Prostate gland (tissue), 2 donors: ENCODE data around the gene SNX13. TPM values are rescaled to one million over a fixed set of nuclear protein-coding genes. Genes with fewer than 3 reads are reported as not detected.

Experiments
- DNase-seq: peaks from one replicate; pipeline ENCODE4 v3.0.0-alpha.2; 2019; ENCODE audit warnings: low spot score
- H3K27ac ChIP-seq, 2 donors: fragments of 200-600 bp; sonication (generic); 2 replicates each; pipeline ENCODE4 v1.5.1; 2017 to 2019
- H3K27me3 ChIP-seq: fragments of 200-600 bp; sonication (generic); replicated peaks from 2 replicates; pipeline ENCODE4 v1.5.1; 2019; ENCODE audit not compliant: insufficient read depth
- H3K36me3 ChIP-seq, 2 donors: fragments of 200-600 bp; sonication (generic); 1 replicate in 1 of 2; 2 replicates in 1 of 2; pipeline versions ENCODE4 v1.5.1 to v1.8.1; 2017 to 2019
- H3K4me1 ChIP-seq: fragments of 200-600 bp; sonication (generic); replicated peaks from 2 replicates; pipeline ENCODE4 v1.5.1; 2019
- H3K4me3 ChIP-seq, 2 donors: fragments of 200-600 bp; sonication (generic); 2 replicates each; pipeline ENCODE4 v1.5.1; 2017 to 2019
- H3K9me3 ChIP-seq: fragments of 200-600 bp; sonication (generic); 2 replicates; pipeline ENCODE4 v1.5.1; 2017
- CTCF ChIP-seq, 4 experiments: fragments of 200-600 bp in 2 of 4; fragments of 450-650 bp in 2 of 4; sonication (generic) in 2 of 4; IDR thresholded peaks; 1 replicate in 3 of 4; 2 replicates in 1 of 4; pipeline ENCODE4 v1.5.1; 2016 to 2019; ENCODE audit warnings: antibody characterized with exemption in 4 of 4, mild to moderate bottlenecking in 2 of 4, moderate library complexity in 2 of 4
- POLR2A ChIP-seq: fragments of 450-650 bp; IDR thresholded peaks from one replicate; pipeline ENCODE4 v1.6.1; 2016; ENCODE audit warnings: antibody characterized with exemption, mild to moderate bottlenecking
- POLR2AphosphoS5 ChIP-seq: sonication (generic); formaldehyde crosslinking; IDR thresholded peaks from one replicate; pipeline ENCODE4 v1.6.1; 2017; ENCODE audit warnings: antibody characterized with exemption
- WGBS: methylation state at CpG from one replicate; pipeline ENCODE4 v1.1.5; 2018; 5-methylcytosine and 5-hydroxymethylcytosine counted together
- intact Hi-C: fragments of 100-400 bp; cut with DNase I; formaldehyde crosslinking; loops from one replicate; pipeline ENCODE4 v1.14.2; 2022
- total RNA-seq, 2 donors: library from RNA; depleted of rRNA; stranded (reverse); fragments of >200 nt; gene quantifications; one replicate each; pipeline ENCODE4 v1.1.0, GENCODE V29; 2016

The SNX13 gene
- total RNA-seq, 2 donors from 2014 or later: 46.9 to 63.5 TPM

GRCh38 chr7:17937506-17938120 is 2.7 kb downstream of the SNX13 start:
- H3K4me3 ChIP-seq: no peak overlapping the region
- H3K4me1 ChIP-seq: peaks cover 3% of the 10 kb centered on the region
- no peak overlapping the region for H3K27ac ChIP-seq
- TF ChIP-seq POLR2A: no peak
- TF ChIP-seq CTCF (IDR thresholded peaks at IDR 0.05): no peak
- TF ChIP-seq POLR2AphosphoS5: no peak
- H3K9me3 ChIP-seq: no peaks in the 10 kb centered on the region
- intact Hi-C loops: no loop called here
- DNase-seq: no peak
- H3K27me3 ChIP-seq: no peaks in the 10 kb centered on the region
- 88% methylated on average over 2 of the region's 2 CpGs for WGBS
- H3K36me3 ChIP-seq: no peaks in the 10 kb centered on the region

- DNase-seq: no peak
- Histone ChIP-seq H3K9me3 (no peaks in the 10 kb centered on the region), H3K4me1 (peaks cover 3% of the 10 kb centered on the region), H3K27ac (no peak overlapping the region), H3K36me3 (no peaks in the 10 kb centered on the region), H3K4me3 (no peak overlapping the region), H3K27me3 (no peaks in the 10 kb centered on the region)
- WGBS: 66% methylated on average over 1 of the region's 1 CpG
- intact Hi-C loops: no loop called here
- TF ChIP-seq POLR2AphosphoS5: no peak
- no peak for TF ChIP-seq CTCF (IDR thresholded peaks at IDR 0.05)
- TF ChIP-seq POLR2A: no peak
Measured at GRCh38 chr7:17936321-17936720, 4.0 kb downstream of the SNX13 start.

GRCh38 chr7:17934612-17935240 is 5.6 kb downstream of the SNX13 start:
- DNase-seq: no peak
- Histone ChIP-seq H3K9me3 (no peaks in the 10 kb centered on the region), H3K27me3 (no peaks in the 10 kb centered on the region), H3K36me3 (no peaks in the 10 kb centered on the region), H3K27ac (no peak overlapping the region), H3K4me1 (peaks cover 3% of the 10 kb centered on the region), H3K4me3 (no peak overlapping the region)
- WGBS: 89% methylated on average over 2 of the region's 2 CpGs
- TF ChIP-seq CTCF (IDR thresholded peaks at IDR 0.05): no peak
- TF ChIP-seq POLR2A: no peak
- no peak for TF ChIP-seq POLR2AphosphoS5
- intact Hi-C loops: no loop called here

GRCh38 chr7:17934094-17934493 is 6.2 kb downstream of the SNX13 start:
- H3K4me3 ChIP-seq: no peak overlapping the region
- H3K27me3 ChIP-seq: no peaks in the 10 kb centered on the region
- DNase-seq: no peak
- no peak overlapping the region for H3K27ac ChIP-seq
- H3K36me3 ChIP-seq: no peaks in the 10 kb centered on the region
- no peaks in the 10 kb centered on the region for H3K9me3 ChIP-seq
- 30% methylated on average over 2 of the region's 2 CpGs for WGBS
- no peak for TF ChIP-seq POLR2AphosphoS5
- TF ChIP-seq POLR2A: no peak
- TF ChIP-seq CTCF (IDR thresholded peaks at IDR 0.05): no peak
- intact Hi-C loops: no loop called here
- H3K4me1 ChIP-seq: peaks cover 3% of the 10 kb centered on the region

GRCh38 chr7:17932770-17933169 is 7.5 kb downstream of the SNX13 start:
- intact Hi-C loops: no loop called here
- WGBS: 82% methylated on average over 2 of the region's 2 CpGs
- no peaks in the 10 kb centered on the region for H3K27me3 ChIP-seq
- H3K9me3 ChIP-seq: no peaks in the 10 kb centered on the region
- DNase-seq: no peak
- peaks cover 2% of the 10 kb centered on the region for H3K4me1 ChIP-seq
- TF ChIP-seq POLR2AphosphoS5: no peak
- TF ChIP-seq POLR2A: no peak
- TF ChIP-seq CTCF (IDR thresholded peaks at IDR 0.05): no peak
- H3K4me3 ChIP-seq: no peak overlapping the region
- no peak overlapping the region for H3K27ac ChIP-seq
- H3K36me3 ChIP-seq: no peaks in the 10 kb centered on the region
